Astrocyte (in vitro differentiated cells and primary cell): ENCODE data around the gene CNTNAP2. TPM values are rescaled to one million over a fixed set of nuclear protein-coding genes. Genes with fewer than 3 reads are reported as not detected.
A peak's percentile ranks its signal among the peaks of the same experiment; 100 is the strongest.

ENCODE experiments used
- DNase-seq: peaks from one replicate; pipeline ENCODE4 v3.0.0-alpha.2; 2010; ENCODE audit warnings: low read depth
- FAIRE-seq: peaks from 2 replicates; lab custom pipeline; 2011; peaks lifted over from hg19 to GRCh38; lab: Jason Lieb, UNC
- H2AFZ ChIP-seq: 2 replicates; pipeline ENCODE4 v1.6.0; 2012; ENCODE audit warnings: low read depth, low read length, inconsistent platforms
- H3K27ac ChIP-seq: 2 replicates; pipeline ENCODE4 v1.5.1; 2011; ENCODE audit warnings: low read depth, low read length, inconsistent platforms
- H3K27me3 ChIP-seq: 2 replicates; pipeline ENCODE4 v1.6.0; 2011; ENCODE audit warnings: low read length, inconsistent platforms; ENCODE audit not compliant: insufficient read depth
- H3K36me3 ChIP-seq: 2 replicates; pipeline ENCODE4 v1.5.1; 2011; ENCODE audit warnings: low read length, inconsistent platforms; ENCODE audit not compliant: insufficient read depth
- H3K4me1 ChIP-seq: 2 replicates; pipeline ENCODE4 v1.5.1; 2011; ENCODE audit warnings: low read length, inconsistent platforms; ENCODE audit not compliant: insufficient read depth
- H3K4me2 ChIP-seq: 2 replicates; pipeline ENCODE4 v1.6.0; 2012; ENCODE audit warnings: low read length, inconsistent platforms
- H3K4me3 ChIP-seq: 2 replicates; pipeline ENCODE4 v1.5.1; 2011; ENCODE audit warnings: low read depth, mild to moderate bottlenecking, low read length, inconsistent platforms; ENCODE audit not compliant: insufficient read depth
- H3K79me2 ChIP-seq: 2 replicates; pipeline ENCODE4 v1.6.0; 2012; ENCODE audit warnings: mild to moderate bottlenecking, low read length, inconsistent platforms; ENCODE audit not compliant: insufficient read depth
- H3K9ac ChIP-seq: 2 replicates; pipeline ENCODE4 v1.6.0; 2012; ENCODE audit warnings: mild to moderate bottlenecking, low read length, inconsistent platforms
- H3K9me3 ChIP-seq: 2 replicates; pipeline ENCODE4 v1.5.1; 2012; ENCODE audit warnings: low read depth, mild to moderate bottlenecking, low read length, inconsistent platforms; ENCODE audit not compliant: insufficient read depth
- H4K20me1 ChIP-seq: 2 replicates; pipeline ENCODE4 v1.6.0; 2012; ENCODE audit warnings: low read length, inconsistent platforms; ENCODE audit not compliant: insufficient read depth
- H3K27ac Mint-ChIP-seq: one replicate; pipeline ENCODE4 v1.8.0; 2021; ENCODE audit warnings: mild to moderate bottlenecking, mixed read lengths; ENCODE audit not compliant: unreplicated experiment
- H3K27me3 Mint-ChIP-seq: one replicate; pipeline ENCODE4 v1.8.0; 2021; ENCODE audit warnings: low read depth, mixed read lengths; ENCODE audit not compliant: unreplicated experiment
- H3K36me3 Mint-ChIP-seq: one replicate; pipeline ENCODE4 v1.8.0; 2021; ENCODE audit warnings: low read depth, mixed read lengths; ENCODE audit not compliant: unreplicated experiment
- H3K4me1 Mint-ChIP-seq: one replicate; pipeline ENCODE4 v1.8.0; 2021; ENCODE audit warnings: low read depth, mixed read lengths; ENCODE audit not compliant: unreplicated experiment
- H3K4me3 Mint-ChIP-seq: one replicate; pipeline ENCODE4 v1.8.0; 2021; ENCODE audit warnings: mild to moderate bottlenecking, moderate library complexity, mixed read lengths; ENCODE audit not compliant: unreplicated experiment
- H3K9me3 Mint-ChIP-seq: one replicate; pipeline ENCODE4 v1.8.0; 2021; ENCODE audit warnings: mild to moderate bottlenecking, mixed read lengths; ENCODE audit not compliant: unreplicated experiment
- CTCF ChIP-seq: IDR thresholded peaks from 2 replicates; pipeline ENCODE4 v1.5.1; 2011; ENCODE audit warnings: low read depth, mild to moderate bottlenecking, inconsistent platforms, low read length, moderate library complexity; ENCODE audit not compliant: insufficient read depth
- EZH2 ChIP-seq: IDR thresholded peaks from 2 replicates; pipeline ENCODE4 v1.6.1; 2012; ENCODE audit warnings: mild to moderate bottlenecking, low read length, inconsistent platforms; ENCODE audit not compliant: insufficient read depth
- total RNA-seq: library from RNA; stranded (reverse); gene quantifications from 2 replicates; pipeline ENCODE4 v1.2.1, GENCODE V29; 2021

CNTNAP2 gene
- total RNA-seq, 1 donor from 2014 or later: 20.0 TPM

DNA sequence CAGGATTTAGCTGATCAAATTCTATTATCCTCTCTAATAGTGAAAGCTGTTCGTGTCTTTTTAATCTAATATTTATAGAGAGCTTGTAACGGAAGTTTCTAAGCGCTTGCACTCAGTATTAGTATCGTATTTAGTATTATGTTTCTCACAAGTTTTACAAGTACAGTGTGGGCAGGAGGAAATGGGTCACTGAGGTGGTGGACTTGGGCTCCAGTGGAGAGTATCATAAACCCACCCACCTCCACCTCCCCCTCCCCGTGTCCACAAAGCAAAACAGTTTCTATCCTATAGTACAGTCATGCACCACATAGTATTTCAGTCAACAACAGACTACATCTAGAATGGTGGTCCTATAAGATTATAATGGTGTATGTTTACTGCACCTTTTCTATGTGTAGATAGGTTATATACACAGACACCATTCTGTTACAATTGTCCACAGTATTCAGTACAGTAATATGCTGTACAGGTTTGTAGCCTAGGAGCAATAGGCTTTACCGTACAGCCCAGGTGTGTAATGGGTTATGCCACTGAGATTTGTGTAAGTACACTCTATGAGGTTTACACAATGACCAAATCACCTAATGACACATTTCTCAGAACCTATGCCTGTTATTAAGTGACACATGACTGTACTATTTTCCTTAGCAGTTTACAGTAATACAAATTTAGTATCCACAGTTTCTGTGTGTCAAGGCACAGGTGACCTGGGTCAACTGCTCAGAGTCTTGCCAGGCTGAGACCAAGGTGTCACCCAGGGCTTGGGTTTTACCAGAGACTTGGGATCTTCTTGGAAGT lies 1452.7 kb downstream of the CNTNAP2 start:
- Mint-ChIP-seq H3K27ac (no peak overlapping the region), H3K4me1 (no peaks in the 10 kb centered on the region), H3K36me3 (no peaks in the 10 kb centered on the region), H3K9me3 (no peaks in the 10 kb centered on the region), H3K4me3 (no peak overlapping the region), H3K27me3 (no peaks in the 10 kb centered on the region)
- DNase-seq: no peak
- H3K27ac ChIP-seq: no peak overlapping the region
- TF ChIP-seq EZH2 (no peak), CTCF (no peak)
- no peaks in the 10 kb centered on the region for H3K36me3 ChIP-seq
- H3K27me3 ChIP-seq: no peaks in the 10 kb centered on the region
- no peak overlapping the region for H3K4me3 ChIP-seq
- no peak overlapping the region for H3K9ac ChIP-seq
- H3K4me1 ChIP-seq: no peaks in the 10 kb centered on the region
- no peaks in the 10 kb centered on the region for H3K79me2 ChIP-seq
- no peaks in the 10 kb centered on the region for H3K9me3 ChIP-seq
- no peaks in the 10 kb centered on the region for H4K20me1 ChIP-seq
- no peak overlapping the region for H2AFZ ChIP-seq
- H3K4me2 ChIP-seq: no peak overlapping the region
- no peak for FAIRE-seq

DNA sequence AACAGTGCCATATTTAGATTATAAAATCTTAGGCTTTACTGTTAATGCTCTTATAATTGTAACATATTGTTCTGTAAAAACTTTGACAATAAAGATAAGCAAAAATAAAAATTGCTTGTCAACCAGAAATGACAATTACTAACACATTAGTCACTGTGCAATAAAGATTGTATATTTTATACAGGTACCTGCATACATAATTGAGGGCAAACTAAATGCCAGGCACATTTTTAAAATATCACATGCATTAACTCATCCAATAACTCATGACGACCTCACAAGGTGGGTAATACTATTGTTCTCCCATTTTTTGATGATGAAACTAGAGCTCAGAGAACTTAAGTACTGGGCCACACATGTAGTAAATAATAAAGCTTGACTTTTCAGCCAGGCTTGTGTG lies 1453.8 kb downstream of the CNTNAP2 start:
- Mint-ChIP-seq H3K27ac (no peak overlapping the region), H3K9me3 (no peaks in the 10 kb centered on the region), H3K4me3 (no peak overlapping the region), H3K4me1 (no peaks in the 10 kb centered on the region), H3K36me3 (no peaks in the 10 kb centered on the region), H3K27me3 (no peaks in the 10 kb centered on the region)
- no peak for FAIRE-seq
- Histone ChIP-seq H3K36me3 (no peaks in the 10 kb centered on the region), H3K4me2 (no peak overlapping the region), H3K9ac (no peak overlapping the region), H3K27me3 (no peaks in the 10 kb centered on the region), H2AFZ (no peak overlapping the region), H3K79me2 (no peaks in the 10 kb centered on the region), H3K4me1 (no peaks in the 10 kb centered on the region), H3K4me3 (no peak overlapping the region), H4K20me1 (no peaks in the 10 kb centered on the region), H3K27ac (no peak overlapping the region), H3K9me3 (no peaks in the 10 kb centered on the region)
- DNase-seq: peak; percentile 1
- TF ChIP-seq EZH2 (no peak), CTCF (no peak)
